Transverse colon (tissue), 3 donors: ENCODE data around the gene ATP8A1.

ENCODE experiments used
- POLR2A ChIP-seq: fragments of 450-650 bp; IDR thresholded peaks from one replicate; pipeline ENCODE4 v1.6.1; 2016; ENCODE audit warnings: antibody characterized with exemption, mild to moderate bottlenecking, moderate library complexity
- TF ChIP-seq, protein P1 (sequence below), 5 experiments: fragments of 200-600 bp in 3 of 5; fragments of 450-650 bp in 2 of 5; sonication (generic) in 3 of 5; IDR thresholded peaks; 1 replicate in 2 of 5; 2 replicates in 3 of 5; pipeline ENCODE4 v1.5.1; 2016 to 2017; ENCODE audit warnings: antibody characterized with exemption in 5 of 5, inconsistent platforms in 3 of 5, mild to moderate bottlenecking in 2 of 5, moderate library complexity in 1 of 5

DNA sequence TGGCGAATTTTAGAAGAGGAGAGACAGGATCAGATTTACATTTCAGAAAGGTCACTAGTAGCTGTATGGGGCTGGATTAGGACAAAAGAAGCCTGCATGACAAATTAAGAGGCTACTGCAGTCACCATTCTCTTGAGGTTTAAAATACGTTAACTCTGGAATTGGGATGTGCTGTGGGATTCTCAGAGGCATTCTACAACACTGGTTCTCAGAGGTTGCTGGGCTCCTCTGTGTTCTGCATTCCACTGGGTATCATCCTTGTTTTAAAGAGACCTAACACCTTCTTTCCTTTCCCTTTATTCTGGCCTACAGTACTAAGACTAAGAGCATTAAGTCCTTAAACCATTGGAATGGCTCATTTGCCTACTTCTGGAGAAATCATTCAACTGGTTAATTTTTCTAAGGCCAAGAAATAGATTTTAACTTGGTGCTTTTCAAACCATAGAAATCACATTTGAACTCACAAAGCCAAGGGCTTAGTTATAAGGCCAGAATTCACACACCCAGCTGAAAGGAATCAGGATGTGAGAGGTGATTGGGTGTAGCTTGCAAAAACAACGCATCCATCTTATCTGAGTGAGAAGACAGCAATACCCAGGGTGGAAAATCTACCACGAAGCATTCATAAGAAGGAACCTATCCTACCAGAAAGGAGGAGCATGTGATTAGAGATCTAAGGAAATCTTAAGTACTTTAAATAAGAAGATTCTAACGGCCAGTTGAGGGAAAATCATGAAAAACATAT lies 143.0 kb downstream of the ATP8A1 start:
- TF ChIP-seq, protein P1, sequence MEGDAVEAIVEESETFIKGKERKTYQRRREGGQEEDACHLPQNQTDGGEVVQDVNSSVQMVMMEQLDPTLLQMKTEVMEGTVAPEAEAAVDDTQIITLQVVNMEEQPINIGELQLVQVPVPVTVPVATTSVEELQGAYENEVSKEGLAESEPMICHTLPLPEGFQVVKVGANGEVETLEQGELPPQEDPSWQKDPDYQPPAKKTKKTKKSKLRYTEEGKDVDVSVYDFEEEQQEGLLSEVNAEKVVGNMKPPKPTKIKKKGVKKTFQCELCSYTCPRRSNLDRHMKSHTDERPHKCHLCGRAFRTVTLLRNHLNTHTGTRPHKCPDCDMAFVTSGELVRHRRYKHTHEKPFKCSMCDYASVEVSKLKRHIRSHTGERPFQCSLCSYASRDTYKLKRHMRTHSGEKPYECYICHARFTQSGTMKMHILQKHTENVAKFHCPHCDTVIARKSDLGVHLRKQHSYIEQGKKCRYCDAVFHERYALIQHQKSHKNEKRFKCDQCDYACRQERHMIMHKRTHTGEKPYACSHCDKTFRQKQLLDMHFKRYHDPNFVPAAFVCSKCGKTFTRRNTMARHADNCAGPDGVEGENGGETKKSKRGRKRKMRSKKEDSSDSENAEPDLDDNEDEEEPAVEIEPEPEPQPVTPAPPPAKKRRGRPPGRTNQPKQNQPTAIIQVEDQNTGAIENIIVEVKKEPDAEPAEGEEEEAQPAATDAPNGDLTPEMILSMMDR (IDR thresholded peaks at IDR 0.05) = no peak
- no peak for TF ChIP-seq POLR2A
